HepG2 (cell line): ENCODE data around the gene ADAT3. TPM values are rescaled to one million over a fixed set of nuclear protein-coding genes. Genes with fewer than 3 reads are reported as not detected.

Experiments
- BRCA1 ChIP-seq: sonication (generic); formaldehyde crosslinking; IDR thresholded peaks from 2 replicates; pipeline ENCODE4 v1.4.0; 2020; ENCODE audit warnings: missing genetic modification reagents
- HIVEP1 ChIP-seq: sonication (generic); formaldehyde crosslinking; IDR thresholded peaks from 2 replicates; pipeline ENCODE4 v1.4.0; 2020; ENCODE audit warnings: mild to moderate bottlenecking, missing genetic modification reagents
- HNRNPLL ChIP-seq: fragments of 200-400 bp; formaldehyde crosslinking; IDR thresholded peaks from 2 replicates; pipeline ENCODE4 v1.6.1; 2017; ENCODE audit warnings: mild to moderate bottlenecking, low read depth, low read length; ENCODE audit not compliant: poor library complexity, severe bottlenecking
- HOXD1 ChIP-seq: sonication (generic); formaldehyde crosslinking; IDR thresholded peaks from 2 replicates; pipeline ENCODE4 v1.5.0; 2020; ENCODE audit warnings: missing genetic modification reagents
- NPAS2 ChIP-seq: sonication (generic); formaldehyde crosslinking; IDR thresholded peaks from 2 replicates; pipeline ENCODE4 v1.8.0; 2022; ENCODE audit warnings: mild to moderate bottlenecking, missing genetic modification reagents, borderline replicate concordance
- PAF1 ChIP-seq: IDR thresholded peaks from 2 replicates; pipeline ENCODE4 v1.6.1; 2016; ENCODE audit warnings: missing genetic modification reagents, missing compliant biosample characterization
- RFX5 ChIP-seq: IDR thresholded peaks from 2 replicates; pipeline ENCODE4 v1.6.1; 2011; ENCODE audit warnings: low read depth, low read length, improper control_type of control experiment
- RXRA ChIP-seq: sonication (generic); formaldehyde crosslinking; IDR thresholded peaks from 2 replicates; pipeline ENCODE4 v1.5.1; 2020; ENCODE audit warnings: missing genetic modification reagents
- SPEN ChIP-seq: sonication (generic); formaldehyde crosslinking; IDR thresholded peaks from 2 replicates; pipeline ENCODE4 v1.5.1; 2020; ENCODE audit warnings: low read depth, mild to moderate bottlenecking, missing genetic modification reagents
- ZKSCAN8 ChIP-seq: IDR thresholded peaks from 2 replicates; pipeline ENCODE4 v1.6.1; 2016; ENCODE audit warnings: borderline replicate concordance, missing genetic modification reagents, missing compliant biosample characterization
- ZNF292 ChIP-seq: sonication (generic); formaldehyde crosslinking; IDR thresholded peaks from 2 replicates; pipeline ENCODE4 v1.8.1; 2022; ENCODE audit warnings: mild to moderate bottlenecking, low read depth, missing genetic modification reagents, borderline replicate concordance
- ZNF329 ChIP-seq: sonication (generic); formaldehyde crosslinking; IDR thresholded peaks from 2 replicates; pipeline ENCODE4 v1.9.0; 2021; ENCODE audit warnings: low read depth, mild to moderate bottlenecking, missing genetic modification reagents
- ZNF460 ChIP-seq: sonication (generic); formaldehyde crosslinking; IDR thresholded peaks from 2 replicates; pipeline ENCODE4 v1.5.1; 2020; ENCODE audit warnings: missing genetic modification reagents, mild to moderate bottlenecking, borderline replicate concordance
- ZNF549 ChIP-seq: sonication (generic); formaldehyde crosslinking; IDR thresholded peaks from 2 replicates; pipeline ENCODE4 v1.5.0; 2020; ENCODE audit warnings: missing genetic modification reagents
- ZNF563 ChIP-seq: sonication (generic); formaldehyde crosslinking; IDR thresholded peaks from 2 replicates; pipeline ENCODE4 v1.8.0; 2022; ENCODE audit warnings: mild to moderate bottlenecking, moderate library complexity, missing genetic modification reagents
- ZNF782 ChIP-seq: sonication (generic); formaldehyde crosslinking; IDR thresholded peaks from 2 replicates; pipeline ENCODE4 v1.4.0; 2020; ENCODE audit warnings: missing genetic modification reagents, mild to moderate bottlenecking, borderline replicate concordance
- ZNF841 ChIP-seq: sonication (generic); formaldehyde crosslinking; IDR thresholded peaks from 2 replicates; pipeline ENCODE4 v1.8.1; 2023; ENCODE audit warnings: missing genetic modification reagents, borderline replicate concordance
- polyA plus RNA-seq, 8 experiments: library from polyadenylated mRNA; depleted of rRNA in 3 of 8; stranded (reverse) in 7 of 8; unstranded in 1 of 8; fragments of >200 nt; fragmentation: Illumina TruSeq in 4 of 8; extraction: Trizol in 4 of 8; gene quantifications; 2 replicates each; pipeline versions ENCODE4 v1.2.1 to v1.2.3, GENCODE V29; 2011 to 2016; ENCODE audit warnings: low read depth in 4 of 8, missing spikeins in 1 of 8, mixed read lengths in 1 of 8; ENCODE audit not compliant: insufficient read depth in 1 of 8
- total RNA-seq, 5 experiments: library from RNA; depleted of rRNA; stranded (reverse); fragments of >200 nt; fragmentation: Illumina TruSeq; extraction: Trizol; gene quantifications; 2 replicates each; pipeline ENCODE4 v1.2.3, GENCODE V29; 2016; ENCODE audit warnings: low read depth in 1 of 5
- TF ChIP-seq, protein P1 (sequence below): sonication (generic); formaldehyde crosslinking; conservative IDR thresholded peaks from 2 replicates; pipeline ENCODE4 v1.4.0; 2020; ENCODE audit warnings: missing genetic modification reagents
- TF ChIP-seq, protein P2 (sequence below): IDR thresholded peaks from 2 replicates; pipeline ENCODE4 v1.6.1; 2016; ENCODE audit warnings: low read depth, borderline replicate concordance
- TF ChIP-seq, protein P3 (sequence below): sonication (generic); formaldehyde crosslinking; IDR thresholded peaks from 2 replicates; pipeline ENCODE4 v1.8.1; 2023; ENCODE audit warnings: mild to moderate bottlenecking, missing genetic modification reagents, borderline replicate concordance
- TF ChIP-seq, protein P4 (sequence below): IDR thresholded peaks from 2 replicates; pipeline ENCODE4 v1.6.1; 2016; ENCODE audit warnings: missing genetic modification reagents, missing compliant biosample characterization
- TF ChIP-seq, protein P5 (sequence below): IDR thresholded peaks from 2 replicates; pipeline ENCODE4 v1.6.1; 2012; ENCODE audit warnings: low read length, improper control_type of control experiment
- TF ChIP-seq, protein P6 (sequence below): sonication (generic); formaldehyde crosslinking; IDR thresholded peaks from 2 replicates; pipeline ENCODE4 v1.4.0; 2020; ENCODE audit warnings: missing genetic modification reagents

ADAT3 gene
- total and polyA plus RNA-seq, 2 of the 13 experiments (the other 11 are each of a cell fraction or from before 2014, with no cell fraction given), result 0.95 to 3.5 TPM

DNA sequence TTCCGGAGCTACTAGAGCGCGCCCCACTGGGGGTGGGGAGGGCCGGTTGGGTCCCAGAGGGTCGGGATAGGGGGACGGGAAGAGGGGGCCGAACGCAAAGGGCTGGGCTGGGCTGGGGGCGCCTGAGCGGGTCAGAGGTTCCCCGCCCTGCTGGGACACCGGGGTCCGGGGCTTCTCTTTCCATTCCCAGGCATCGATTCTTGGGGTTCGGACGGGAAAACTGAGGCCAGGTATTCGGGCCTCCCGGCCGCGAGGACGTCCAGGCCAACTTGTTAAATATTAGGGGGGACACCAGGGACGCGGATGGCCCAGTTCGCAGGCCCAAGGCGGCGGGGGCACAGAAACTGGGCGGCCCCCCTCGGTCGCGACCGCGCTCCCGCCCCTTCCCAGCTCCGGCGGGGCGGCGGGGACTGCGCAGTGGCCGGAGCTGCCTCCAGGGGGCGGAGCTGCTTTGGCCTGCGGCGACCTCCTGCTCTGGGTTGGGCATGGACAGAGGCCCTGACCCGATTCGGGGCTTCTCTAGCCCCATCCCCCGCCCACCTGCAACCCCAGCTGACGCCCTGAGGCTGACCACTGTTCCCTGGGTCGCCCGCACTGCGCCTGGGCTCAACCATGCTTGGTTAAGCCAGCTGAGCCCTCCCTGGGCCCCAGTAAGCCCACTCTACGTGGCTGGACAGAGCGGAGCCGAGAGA lies 40.6 kb upstream of the ADAT3 start (continued):
- TF ChIP-seq SPEN (CRISPR knock-in tag) (no peak; the same call in 1 of the 2 replicates), RFX5 (no peak), BRCA1 (CRISPR knock-in tag) (no peak), HNRNPLL (peak; percentile 86), ZKSCAN8 (CRISPR knock-in tag) (no peak), NPAS2 (0 out of 2 replicates have a peak, but pooled peaks have one; percentile 5), HIVEP1 (CRISPR knock-in tag) (no peak), ZNF292 (CRISPR knock-in tag) (0 out of 2 replicates have a peak, but pooled peaks have one; percentile 48), ZNF329 (CRISPR knock-in tag) (peak; percentile 20; the same call in 1 of the 2 replicates), ZNF460 (no peak; the same call in 1 of the 2 replicates), HOXD1 (CRISPR knock-in tag) (no peak), ZNF549 (CRISPR knock-in tag) (no peak), ZNF563 (CRISPR knock-in tag) (peak; percentile 17; the same call in 1 of the 2 replicates), RXRA (peak; percentile 92), ZNF841 (no peak), PAF1 (CRISPR knock-in tag) (no peak), ZNF782 (no peak)
- TF ChIP-seq, protein P1, sequence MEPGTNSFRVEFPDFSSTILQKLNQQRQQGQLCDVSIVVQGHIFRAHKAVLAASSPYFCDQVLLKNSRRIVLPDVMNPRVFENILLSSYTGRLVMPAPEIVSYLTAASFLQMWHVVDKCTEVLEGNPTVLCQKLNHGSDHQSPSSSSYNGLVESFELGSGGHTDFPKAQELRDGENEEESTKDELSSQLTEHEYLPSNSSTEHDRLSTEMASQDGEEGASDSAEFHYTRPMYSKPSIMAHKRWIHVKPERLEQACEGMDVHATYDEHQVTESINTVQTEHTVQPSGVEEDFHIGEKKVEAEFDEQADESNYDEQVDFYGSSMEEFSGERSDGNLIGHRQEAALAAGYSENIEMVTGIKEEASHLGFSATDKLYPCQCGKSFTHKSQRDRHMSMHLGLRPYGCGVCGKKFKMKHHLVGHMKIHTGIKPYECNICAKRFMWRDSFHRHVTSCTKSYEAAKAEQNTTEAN (CRISPR knock-in tag), result no peak
- TF ChIP-seq, protein P2, sequence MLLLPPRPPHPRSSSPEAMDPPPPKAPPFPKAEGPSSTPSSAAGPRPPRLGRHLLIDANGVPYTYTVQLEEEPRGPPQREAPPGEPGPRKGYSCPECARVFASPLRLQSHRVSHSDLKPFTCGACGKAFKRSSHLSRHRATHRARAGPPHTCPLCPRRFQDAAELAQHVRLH (CRISPR knock-in tag), result peak; percentile 79; the same call in 1 of the 2 replicates
- TF ChIP-seq, protein P3, sequence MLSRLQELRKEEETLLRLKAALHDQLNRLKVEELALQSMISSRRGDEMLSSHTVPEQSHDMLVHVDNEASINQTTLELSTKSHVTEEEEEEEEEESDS (CRISPR knock-in tag), result no peak
- TF ChIP-seq, protein P4, sequence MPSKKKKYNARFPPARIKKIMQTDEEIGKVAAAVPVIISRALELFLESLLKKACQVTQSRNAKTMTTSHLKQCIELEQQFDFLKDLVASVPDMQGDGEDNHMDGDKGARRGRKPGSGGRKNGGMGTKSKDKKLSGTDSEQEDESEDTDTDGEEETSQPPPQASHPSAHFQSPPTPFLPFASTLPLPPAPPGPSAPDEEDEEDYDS (CRISPR knock-in tag), result no peak
- TF ChIP-seq, protein P5, sequence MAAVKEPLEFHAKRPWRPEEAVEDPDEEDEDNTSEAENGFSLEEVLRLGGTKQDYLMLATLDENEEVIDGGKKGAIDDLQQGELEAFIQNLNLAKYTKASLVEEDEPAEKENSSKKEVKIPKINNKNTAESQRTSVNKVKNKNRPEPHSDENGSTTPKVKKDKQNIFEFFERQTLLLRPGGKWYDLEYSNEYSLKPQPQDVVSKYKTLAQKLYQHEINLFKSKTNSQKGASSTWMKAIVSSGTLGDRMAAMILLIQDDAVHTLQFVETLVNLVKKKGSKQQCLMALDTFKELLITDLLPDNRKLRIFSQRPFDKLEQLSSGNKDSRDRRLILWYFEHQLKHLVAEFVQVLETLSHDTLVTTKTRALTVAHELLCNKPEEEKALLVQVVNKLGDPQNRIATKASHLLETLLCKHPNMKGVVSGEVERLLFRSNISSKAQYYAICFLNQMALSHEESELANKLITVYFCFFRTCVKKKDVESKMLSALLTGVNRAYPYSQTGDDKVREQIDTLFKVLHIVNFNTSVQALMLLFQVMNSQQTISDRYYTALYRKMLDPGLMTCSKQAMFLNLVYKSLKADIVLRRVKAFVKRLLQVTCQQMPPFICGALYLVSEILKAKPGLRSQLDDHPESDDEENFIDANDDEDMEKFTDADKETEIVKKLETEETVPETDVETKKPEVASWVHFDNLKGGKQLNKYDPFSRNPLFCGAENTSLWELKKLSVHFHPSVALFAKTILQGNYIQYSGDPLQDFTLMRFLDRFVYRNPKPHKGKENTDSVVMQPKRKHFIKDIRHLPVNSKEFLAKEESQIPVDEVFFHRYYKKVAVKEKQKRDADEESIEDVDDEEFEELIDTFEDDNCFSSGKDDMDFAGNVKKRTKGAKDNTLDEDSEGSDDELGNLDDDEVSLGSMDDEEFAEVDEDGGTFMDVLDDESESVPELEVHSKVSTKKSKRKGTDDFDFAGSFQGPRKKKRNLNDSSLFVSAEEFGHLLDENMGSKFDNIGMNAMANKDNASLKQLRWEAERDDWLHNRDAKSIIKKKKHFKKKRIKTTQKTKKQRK, result no peak
- TF ChIP-seq, protein P6, sequence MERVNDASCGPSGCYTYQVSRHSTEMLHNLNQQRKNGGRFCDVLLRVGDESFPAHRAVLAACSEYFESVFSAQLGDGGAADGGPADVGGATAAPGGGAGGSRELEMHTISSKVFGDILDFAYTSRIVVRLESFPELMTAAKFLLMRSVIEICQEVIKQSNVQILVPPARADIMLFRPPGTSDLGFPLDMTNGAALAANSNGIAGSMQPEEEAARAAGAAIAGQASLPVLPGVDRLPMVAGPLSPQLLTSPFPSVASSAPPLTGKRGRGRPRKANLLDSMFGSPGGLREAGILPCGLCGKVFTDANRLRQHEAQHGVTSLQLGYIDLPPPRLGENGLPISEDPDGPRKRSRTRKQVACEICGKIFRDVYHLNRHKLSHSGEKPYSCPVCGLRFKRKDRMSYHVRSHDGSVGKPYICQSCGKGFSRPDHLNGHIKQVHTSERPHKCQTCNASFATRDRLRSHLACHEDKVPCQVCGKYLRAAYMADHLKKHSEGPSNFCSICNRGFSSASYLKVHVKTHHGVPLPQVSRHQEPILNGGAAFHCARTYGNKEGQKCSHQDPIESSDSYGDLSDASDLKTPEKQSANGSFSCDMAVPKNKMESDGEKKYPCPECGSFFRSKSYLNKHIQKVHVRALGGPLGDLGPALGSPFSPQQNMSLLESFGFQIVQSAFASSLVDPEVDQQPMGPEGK (CRISPR knock-in tag), result peak; percentile 96
